Femur (tissue), 1 donor: ENCODE measurements around the gene TUT4.

Experiments used
- DNase-seq: peaks from one replicate; pipeline ENCODE4 v3.0.0-alpha.2; 2017

The TUT4 gene

GRCh38 chr1:52460694-52461093 is 92.2 kb downstream of the TUT4 start:
- DNase-seq = no peak

DNA sequence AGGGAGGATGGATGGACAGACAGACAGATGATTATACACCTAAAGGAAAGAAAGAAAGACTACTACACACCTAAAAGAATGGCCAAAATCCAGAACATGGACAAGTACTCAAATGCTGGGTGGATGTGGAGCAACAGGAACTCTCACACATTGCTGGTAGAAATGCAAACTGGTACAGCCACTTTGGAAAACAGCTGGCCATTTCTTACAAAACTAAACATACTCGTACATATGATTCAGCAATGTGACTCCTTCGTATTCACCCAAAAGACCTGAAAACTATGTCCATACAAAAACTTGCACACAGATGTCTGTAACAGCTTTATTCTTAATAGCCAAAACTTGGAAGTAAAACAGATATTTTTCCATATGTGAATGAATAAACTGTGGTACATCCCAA is 97.2 kb downstream of the TUT4 start:
- DNase-seq = no peak

DNA sequence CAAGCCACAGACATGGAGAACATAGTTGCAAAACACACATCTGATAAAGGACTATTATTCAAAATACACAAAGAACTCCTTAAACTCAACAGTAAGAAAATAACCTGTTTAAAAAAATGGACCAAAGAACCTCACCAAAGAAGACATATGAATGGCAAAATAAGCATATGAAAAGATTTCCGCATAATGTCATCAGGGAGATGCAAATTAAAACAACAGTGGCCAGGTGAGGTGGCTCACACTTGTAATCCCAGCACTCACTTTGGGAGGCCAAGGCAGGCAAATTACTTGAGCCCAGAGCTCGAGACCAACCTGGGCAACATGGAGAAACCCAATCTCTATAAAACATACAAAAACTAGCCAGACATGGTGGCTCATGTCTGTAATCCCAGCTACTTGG is 98.1 kb downstream of the TUT4 start:
- DNase-seq = no peak

DNA sequence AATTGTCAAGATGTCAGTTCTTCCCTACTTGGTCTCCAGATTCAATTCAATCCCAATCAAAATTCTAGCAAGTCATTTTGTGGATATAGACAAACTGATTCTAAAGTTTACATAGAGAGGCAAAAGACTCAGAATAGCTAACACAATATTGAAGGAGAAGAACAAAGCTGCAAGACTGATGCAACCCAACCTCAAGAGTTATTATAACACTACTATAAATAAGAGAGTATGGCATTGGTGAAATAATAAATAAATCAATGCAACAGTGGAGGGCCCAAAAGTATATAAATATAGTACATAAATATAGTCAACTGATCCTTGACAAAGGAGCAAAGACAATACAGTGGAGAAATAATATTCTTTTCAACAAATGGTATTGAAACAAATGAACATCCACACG is 98.8 kb downstream of the TUT4 start:
- no peak for DNase-seq

GRCh38 chr1:52444463-52444862 is 108.4 kb downstream of the TUT4 start:
- no peak for DNase-seq

DNA sequence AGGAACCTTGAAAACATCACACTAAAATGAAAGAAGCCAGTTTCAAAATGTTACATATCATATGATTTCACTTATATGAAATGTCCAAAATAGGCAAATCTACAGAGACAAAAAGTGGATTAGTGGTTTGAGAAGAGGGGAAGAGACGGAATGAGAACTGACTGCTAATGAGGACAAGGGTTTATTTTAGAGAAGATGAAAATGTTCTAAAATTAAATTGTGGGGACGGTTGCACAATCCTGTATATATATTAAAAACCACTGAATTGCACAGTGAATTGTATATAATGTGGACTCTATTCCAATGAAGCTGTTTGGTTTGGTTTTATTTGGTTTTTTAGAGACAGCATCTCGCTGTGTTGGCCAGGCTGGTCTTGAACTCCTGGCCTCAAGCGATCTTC is 112.9 kb downstream of the TUT4 start:
- DNase-seq = no peak

- DNase-seq = no peak
These were observed 116.1 kb downstream of the TUT4 start for GRCh38 chr1:52436817-52437216.

- no peak for DNase-seq
These were observed 117.2 kb downstream of the TUT4 start for GRCh38 chr1:52435650-52436049.

GRCh38 chr1:52435211-52435610 is 117.7 kb downstream of the TUT4 start:
- DNase-seq = no peak

- no peak for DNase-seq
These were observed 120.1 kb downstream of the TUT4 start for GRCh38 chr1:52432807-52433206.

DNA sequence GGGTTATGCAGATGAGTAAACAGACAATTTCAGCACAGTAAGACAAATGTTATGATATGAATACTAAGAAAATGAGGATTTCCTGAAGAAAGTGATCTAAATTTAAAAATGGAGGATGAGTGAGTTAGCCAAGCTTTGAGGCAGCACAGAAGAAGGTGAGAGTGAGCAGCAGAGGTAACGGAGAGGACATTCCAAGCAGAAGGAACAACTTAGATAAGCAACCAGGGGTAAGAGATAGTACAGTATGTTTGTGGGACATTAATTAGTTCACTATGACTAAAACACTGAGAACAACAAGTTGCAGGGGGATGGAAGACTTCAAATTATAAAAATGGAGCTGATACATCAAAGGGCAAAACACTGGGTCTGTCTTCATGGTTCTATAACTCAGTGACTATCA is 125.7 kb downstream of the TUT4 start:
- DNase-seq = no peak

GRCh38 chr1:52426371-52426770 is 126.5 kb downstream of the TUT4 start:
- no peak for DNase-seq

DNA sequence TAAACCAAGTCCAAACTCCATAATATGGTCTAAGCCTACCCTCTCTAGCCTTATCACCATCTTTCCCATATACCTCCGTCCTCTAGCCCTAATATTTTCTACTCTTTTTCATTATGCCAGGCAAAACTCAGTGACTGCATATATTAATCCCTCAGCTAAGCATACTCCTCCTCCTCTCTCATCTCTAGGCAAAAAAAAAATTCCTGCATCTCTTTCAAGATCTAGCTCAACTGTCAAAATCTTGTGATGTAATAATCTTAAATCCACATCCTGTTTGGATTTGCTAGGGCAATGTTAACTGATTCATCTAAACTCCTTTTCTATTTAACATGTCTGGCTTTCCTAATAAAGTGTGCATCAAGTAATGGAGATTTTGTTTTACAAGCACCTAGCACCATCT is 128.1 kb downstream of the TUT4 start:
- DNase-seq = no peak

DNA sequence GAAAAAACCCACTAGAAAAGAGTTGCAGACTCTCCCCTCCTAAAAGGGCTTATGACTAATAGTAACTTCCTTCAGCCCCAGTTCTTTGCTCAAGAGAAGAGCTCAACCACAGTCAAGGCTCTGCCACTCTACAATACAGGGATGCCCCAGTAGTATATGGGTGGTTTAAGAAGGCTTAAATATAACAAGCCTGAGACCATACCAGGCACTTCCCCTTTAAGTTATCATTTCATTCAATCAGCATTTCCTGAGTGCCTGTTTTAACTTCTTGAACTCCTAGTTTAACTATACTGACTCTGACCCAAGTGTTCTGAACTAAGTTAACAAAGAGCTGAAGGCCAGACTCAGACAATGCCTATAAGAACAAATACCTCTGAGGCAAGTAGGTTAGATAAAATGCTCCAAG is 128.7 kb downstream of the TUT4 start:
- no peak for DNase-seq

DNA sequence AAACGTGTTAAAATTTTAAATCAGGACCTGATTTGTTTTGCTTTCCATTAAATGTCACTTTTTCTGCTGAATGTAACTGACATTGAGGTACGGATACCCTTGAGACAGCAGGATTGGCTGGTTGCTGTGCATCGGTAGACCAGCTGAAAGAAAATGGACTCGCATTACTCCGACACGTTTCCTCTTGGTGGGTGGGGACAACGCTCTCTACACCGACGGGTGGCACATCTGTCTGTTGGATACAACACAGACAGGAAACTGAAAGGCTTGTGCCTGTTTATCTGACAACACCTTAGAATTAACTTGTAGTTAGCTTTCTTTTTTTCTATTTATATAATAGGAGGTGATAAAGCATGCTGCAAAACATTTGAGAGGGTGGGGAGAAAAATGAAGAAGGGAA is 129.1 kb downstream of the TUT4 start:
- DNase-seq = peak; percentile 26

- no peak for DNase-seq
These were observed 129.8 kb downstream of the TUT4 start for GRCh38 chr1:52423055-52423454.

DNA sequence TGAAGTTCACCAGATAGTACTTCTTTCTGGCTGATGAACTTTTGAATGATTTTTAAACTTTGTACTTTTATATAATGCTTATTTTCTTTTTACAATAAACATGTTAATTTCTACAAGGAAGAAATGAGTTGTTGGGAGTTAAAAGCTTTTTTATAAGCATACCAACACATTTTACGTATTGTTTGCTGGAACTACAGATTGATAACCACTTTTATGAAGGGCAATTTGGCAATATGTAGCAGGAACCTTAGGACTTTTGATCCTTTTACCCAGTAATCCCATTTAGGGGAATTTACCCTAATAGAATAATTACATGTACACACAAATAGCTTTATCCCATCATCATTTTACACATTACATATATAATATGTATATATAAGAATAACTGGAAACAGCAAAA is 132.2 kb downstream of the TUT4 start:
- DNase-seq = no peak

GRCh38 chr1:52416811-52417210 is 136.1 kb downstream of the TUT4 start:
- no peak for DNase-seq

- DNase-seq = no peak
These were observed 137.9 kb downstream of the TUT4 start for GRCh38 chr1:52414942-52415341.

GRCh38 chr1:52413410-52413989 is 139.4 kb downstream of the TUT4 start:
- no peak for DNase-seq

GRCh38 chr1:52404975-52405338 is 147.9 kb downstream of the TUT4 start:
- no peak for DNase-seq

DNA sequence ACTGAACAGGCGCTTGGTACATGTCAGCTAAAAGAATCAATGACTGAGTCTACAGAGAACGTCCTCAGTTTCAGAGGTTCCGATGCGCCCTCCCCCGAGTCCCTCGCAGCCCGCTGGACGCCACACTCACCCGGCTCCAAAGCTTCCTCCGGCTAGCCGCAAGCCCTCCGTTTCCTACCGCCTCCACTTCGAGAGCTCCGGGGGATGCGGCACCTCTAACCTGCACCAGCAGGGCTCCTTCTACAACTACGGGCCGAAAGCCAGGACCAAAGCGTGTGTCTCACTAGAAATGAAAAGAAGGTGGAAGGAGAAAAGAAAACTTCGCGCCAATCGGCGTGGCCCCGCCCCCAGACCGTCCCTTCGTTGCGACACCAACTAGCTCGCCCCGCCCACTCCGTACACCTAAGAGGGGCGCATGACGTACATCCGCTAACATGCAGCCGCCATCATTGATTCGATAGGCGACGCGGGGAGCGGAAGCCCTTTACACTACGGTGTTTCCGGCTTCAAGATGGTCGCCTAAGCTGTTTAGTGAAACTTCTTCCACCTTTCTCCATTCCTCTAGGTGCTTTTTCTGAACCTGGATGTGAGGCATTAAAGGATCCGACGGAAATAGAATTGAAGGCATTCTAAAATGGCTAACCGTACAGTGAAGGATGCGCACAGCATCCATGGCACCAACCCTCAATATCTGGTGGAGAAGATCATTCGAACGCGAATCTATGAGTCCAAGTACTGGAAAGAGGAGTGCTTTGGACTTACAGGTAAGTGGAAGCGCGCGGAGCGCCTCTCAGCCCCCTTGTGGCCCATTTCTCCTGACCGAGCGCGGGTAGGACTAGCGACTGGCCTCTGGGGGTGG is 148.5 kb downstream of the TUT4 start, which contains the start of the genes ORC1 and PRPF38A:
Gene ORC1, minus strand, starts transcription at position 308 of the 859 bp plus-strand sequence. CDS start 2,200 bp downstream, outside the sequence.
Gene PRPF38A, plus strand, starts transcription at position 487 of the 859 bp plus-strand sequence. Its CDS starts 148 bp downstream, at position 635.
- peak; percentile 98 for DNase-seq

GRCh38 chr1:52403566-52404115 is 149.3 kb downstream of the TUT4 start:
- DNase-seq = no peak

- no peak for DNase-seq
These were observed 150.0 kb downstream of the TUT4 start for GRCh38 chr1:52402860-52403240.
